Measurements from ENCODE around the gene FGGY. TPM values are rescaled to one million over a fixed set of nuclear protein-coding genes. Genes with fewer than 3 reads are reported as not detected.
A peak's percentile ranks its signal among the peaks of the same experiment; 100 is the strongest.

FGGY gene
- total RNA-seq, 1 experiment from 2014 or later = 12.0 TPM

- ChIA-PET POLR2A (no interaction called here), CTCF (no interaction called here)
- DNase-seq (ENCODE audit: low spot score) (no peak), ATAC-seq (no peak)
- 0 out of 2 replicates have a peak, but pooled peaks cover 3% of the 10 kb centered on the region for H3K4me1 Mint-ChIP-seq
- H3K27ac Mint-ChIP-seq = no peak overlapping the region
- TF ChIP-seq RELA (CRISPR knock-in tag; IDR thresholded peaks at IDR 0.05; ENCODE audit: borderline replicate concordance) = no peak
- no peak for TF ChIP-seq PREB (CRISPR knock-in tag; IDR thresholded peaks at IDR 0.05; ENCODE audit: borderline replicate concordance)
- TF ChIP-seq FOXP4 (CRISPR knock-in tag; IDR thresholded peaks at IDR 0.05) = no peak
- no peak for TF ChIP-seq CREM (CRISPR knock-in tag; IDR thresholded peaks at IDR 0.05)
- TF ChIP-seq ZNF671 (CRISPR knock-in tag; IDR thresholded peaks at IDR 0.05) = no peak
- no peak for TF ChIP-seq ZSCAN18 (CRISPR knock-in tag; IDR thresholded peaks at IDR 0.05)
- no peak for TF ChIP-seq PRRX2 (CRISPR knock-in tag; IDR thresholded peaks at IDR 0.05)
- TF ChIP-seq ATF1 (CRISPR knock-in tag; IDR thresholded peaks at IDR 0.05) = no peak
- no peak overlapping the region for H3K4me3 Mint-ChIP-seq
- no peaks in the 10 kb centered on the region for H3K36me3 Mint-ChIP-seq
- H3K27me3 Mint-ChIP-seq (ENCODE audit: low read depth) = no peaks in the 10 kb centered on the region
- peaks cover 8% of the 10 kb centered on the region; the same call in 1 of the 2 replicates for H3K9me3 Mint-ChIP-seq
These were observed 252.4 kb downstream of the FGGY start for GRCh38 chr1:59549066-59549837.

DNA sequence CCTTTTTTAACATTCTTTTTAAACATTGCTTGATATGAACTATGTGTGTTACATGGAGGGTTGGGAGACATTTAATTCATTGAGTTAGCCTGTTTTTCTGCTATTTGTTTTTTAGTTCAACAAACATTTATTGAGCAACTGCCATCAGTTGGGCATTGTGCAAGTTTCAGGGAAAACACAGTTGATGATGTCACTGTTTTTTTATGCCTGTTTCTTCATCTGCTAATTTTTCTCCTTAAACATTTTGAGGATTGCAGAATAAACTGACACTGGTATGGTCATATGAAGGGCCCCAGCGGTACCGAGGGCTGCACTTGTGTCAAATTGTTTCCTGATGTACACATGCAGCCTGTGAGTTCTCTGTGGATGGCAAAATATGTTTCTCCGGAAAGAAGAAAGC, 253.0 kb downstream of the FGGY start:
- ChIA-PET POLR2A (no interaction called here), CTCF (no interaction called here)
- peaks cover 8% of the 10 kb centered on the region; the same call in 1 of the 2 replicates for H3K9me3 Mint-ChIP-seq
- no peak overlapping the region for H3K4me3 Mint-ChIP-seq
- no peak for DNase-seq (ENCODE audit: low spot score)
- no peak for ATAC-seq
- no peak overlapping the region for H3K27ac Mint-ChIP-seq
- no peaks in the 10 kb centered on the region for H3K27me3 Mint-ChIP-seq (ENCODE audit: low read depth)
- 0 out of 2 replicates have a peak, but pooled peaks cover 3% of the 10 kb centered on the region for H3K4me1 Mint-ChIP-seq
- TF ChIP-seq TEAD1 (CRISPR knock-in tag; IDR thresholded peaks at IDR 0.05) = no peak
- TF ChIP-seq GABPB1 (CRISPR knock-in tag; IDR thresholded peaks at IDR 0.05) = peak; percentile 76
- H3K36me3 Mint-ChIP-seq = no peaks in the 10 kb centered on the region

GRCh38 chr1:59552007-59552406, 255.1 kb downstream of the FGGY start:
- ChIA-PET POLR2A (no interaction called here), CTCF (no interaction called here)
- Mint-ChIP-seq H3K27me3 (ENCODE audit: low read depth) (no peaks in the 10 kb centered on the region), H3K27ac (no peak overlapping the region), H3K4me1 (0 out of 2 replicates have a peak, but pooled peaks cover 3% of the 10 kb centered on the region), H3K36me3 (no peaks in the 10 kb centered on the region), H3K4me3 (no peak overlapping the region), H3K9me3 (peaks cover 13% of the 10 kb centered on the region; the same call in 1 of the 2 replicates)
- DNase-seq (ENCODE audit: low spot score) = peak; percentile 22
- peak; percentile 76 for ATAC-seq
- TF ChIP-seq, protein P1, sequence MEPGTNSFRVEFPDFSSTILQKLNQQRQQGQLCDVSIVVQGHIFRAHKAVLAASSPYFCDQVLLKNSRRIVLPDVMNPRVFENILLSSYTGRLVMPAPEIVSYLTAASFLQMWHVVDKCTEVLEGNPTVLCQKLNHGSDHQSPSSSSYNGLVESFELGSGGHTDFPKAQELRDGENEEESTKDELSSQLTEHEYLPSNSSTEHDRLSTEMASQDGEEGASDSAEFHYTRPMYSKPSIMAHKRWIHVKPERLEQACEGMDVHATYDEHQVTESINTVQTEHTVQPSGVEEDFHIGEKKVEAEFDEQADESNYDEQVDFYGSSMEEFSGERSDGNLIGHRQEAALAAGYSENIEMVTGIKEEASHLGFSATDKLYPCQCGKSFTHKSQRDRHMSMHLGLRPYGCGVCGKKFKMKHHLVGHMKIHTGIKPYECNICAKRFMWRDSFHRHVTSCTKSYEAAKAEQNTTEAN (CRISPR knock-in tag; IDR thresholded peaks at IDR 0.05) = no peak
- TF ChIP-seq SP1 (CRISPR knock-in tag; conservative IDR thresholded peaks at IDR 0.05) (no peak), TP53 (CRISPR knock-in tag; IDR thresholded peaks at IDR 0.05) (no peak), NFE2L1 (CRISPR knock-in tag; IDR thresholded peaks at IDR 0.05) (no peak), ZNF532 (CRISPR knock-in tag; IDR thresholded peaks at IDR 0.05; ENCODE audit: borderline replicate concordance) (no peak), ZNF263 (CRISPR knock-in tag; IDR thresholded peaks at IDR 0.05; ENCODE audit: low read depth) (no peak)
- TF ChIP-seq, protein P2, sequence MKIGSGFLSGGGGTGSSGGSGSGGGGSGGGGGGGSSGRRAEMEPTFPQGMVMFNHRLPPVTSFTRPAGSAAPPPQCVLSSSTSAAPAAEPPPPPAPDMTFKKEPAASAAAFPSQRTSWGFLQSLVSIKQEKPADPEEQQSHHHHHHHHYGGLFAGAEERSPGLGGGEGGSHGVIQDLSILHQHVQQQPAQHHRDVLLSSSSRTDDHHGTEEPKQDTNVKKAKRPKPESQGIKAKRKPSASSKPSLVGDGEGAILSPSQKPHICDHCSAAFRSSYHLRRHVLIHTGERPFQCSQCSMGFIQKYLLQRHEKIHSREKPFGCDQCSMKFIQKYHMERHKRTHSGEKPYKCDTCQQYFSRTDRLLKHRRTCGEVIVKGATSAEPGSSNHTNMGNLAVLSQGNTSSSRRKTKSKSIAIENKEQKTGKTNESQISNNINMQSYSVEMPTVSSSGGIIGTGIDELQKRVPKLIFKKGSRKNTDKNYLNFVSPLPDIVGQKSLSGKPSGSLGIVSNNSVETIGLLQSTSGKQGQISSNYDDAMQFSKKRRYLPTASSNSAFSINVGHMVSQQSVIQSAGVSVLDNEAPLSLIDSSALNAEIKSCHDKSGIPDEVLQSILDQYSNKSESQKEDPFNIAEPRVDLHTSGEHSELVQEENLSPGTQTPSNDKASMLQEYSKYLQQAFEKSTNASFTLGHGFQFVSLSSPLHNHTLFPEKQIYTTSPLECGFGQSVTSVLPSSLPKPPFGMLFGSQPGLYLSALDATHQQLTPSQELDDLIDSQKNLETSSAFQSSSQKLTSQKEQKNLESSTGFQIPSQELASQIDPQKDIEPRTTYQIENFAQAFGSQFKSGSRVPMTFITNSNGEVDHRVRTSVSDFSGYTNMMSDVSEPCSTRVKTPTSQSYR (CRISPR knock-in tag; IDR thresholded peaks at IDR 0.05) = no peak

Data from WTC11 (cell line).